HUES48 (cell line): ENCODE results near the gene MYBL2.
A peak's percentile ranks its signal among the peaks of the same experiment; 100 is the strongest.
"Not testable (repeated sequence)": the region's sequence is repeated elsewhere in the genome, so short reads cannot be mapped to it uniquely, and the experiment has no call there.

Source experiments
- H3K27ac ChIP-seq: one replicate; pipeline ENCODE4 v1.7.0; 2013; ENCODE audit warnings: low read depth, low read length, inconsistent platforms
- H3K27me3 ChIP-seq: 2 replicates; pipeline ENCODE4 v1.6.1; 2013; ENCODE audit warnings: mild to moderate bottlenecking, low read length; ENCODE audit not compliant: control insufficient read depth, insufficient read depth
- H3K36me3 ChIP-seq: 2 replicates; pipeline ENCODE4 v1.6.1; 2013; ENCODE audit warnings: low read length; ENCODE audit not compliant: control insufficient read depth, insufficient read depth
- H3K4me1 ChIP-seq: 2 replicates; pipeline ENCODE4 v1.6.1; 2013; ENCODE audit warnings: mild to moderate bottlenecking, low read length; ENCODE audit not compliant: control insufficient read depth, insufficient read depth
- H3K4me3 ChIP-seq: 2 replicates; pipeline ENCODE4 v1.5.1; 2013; ENCODE audit warnings: mild to moderate bottlenecking, low read depth, low read length
- H3K9ac ChIP-seq: 2 replicates; pipeline ENCODE4 v1.6.1; 2013; ENCODE audit warnings: mild to moderate bottlenecking, low read depth, low read length, moderate library complexity
- H3K9me3 ChIP-seq: 2 replicates; pipeline ENCODE4 v1.6.1; 2013; ENCODE audit warnings: low read length; ENCODE audit not compliant: control insufficient read depth, insufficient read depth

Gene MYBL2

DNA sequence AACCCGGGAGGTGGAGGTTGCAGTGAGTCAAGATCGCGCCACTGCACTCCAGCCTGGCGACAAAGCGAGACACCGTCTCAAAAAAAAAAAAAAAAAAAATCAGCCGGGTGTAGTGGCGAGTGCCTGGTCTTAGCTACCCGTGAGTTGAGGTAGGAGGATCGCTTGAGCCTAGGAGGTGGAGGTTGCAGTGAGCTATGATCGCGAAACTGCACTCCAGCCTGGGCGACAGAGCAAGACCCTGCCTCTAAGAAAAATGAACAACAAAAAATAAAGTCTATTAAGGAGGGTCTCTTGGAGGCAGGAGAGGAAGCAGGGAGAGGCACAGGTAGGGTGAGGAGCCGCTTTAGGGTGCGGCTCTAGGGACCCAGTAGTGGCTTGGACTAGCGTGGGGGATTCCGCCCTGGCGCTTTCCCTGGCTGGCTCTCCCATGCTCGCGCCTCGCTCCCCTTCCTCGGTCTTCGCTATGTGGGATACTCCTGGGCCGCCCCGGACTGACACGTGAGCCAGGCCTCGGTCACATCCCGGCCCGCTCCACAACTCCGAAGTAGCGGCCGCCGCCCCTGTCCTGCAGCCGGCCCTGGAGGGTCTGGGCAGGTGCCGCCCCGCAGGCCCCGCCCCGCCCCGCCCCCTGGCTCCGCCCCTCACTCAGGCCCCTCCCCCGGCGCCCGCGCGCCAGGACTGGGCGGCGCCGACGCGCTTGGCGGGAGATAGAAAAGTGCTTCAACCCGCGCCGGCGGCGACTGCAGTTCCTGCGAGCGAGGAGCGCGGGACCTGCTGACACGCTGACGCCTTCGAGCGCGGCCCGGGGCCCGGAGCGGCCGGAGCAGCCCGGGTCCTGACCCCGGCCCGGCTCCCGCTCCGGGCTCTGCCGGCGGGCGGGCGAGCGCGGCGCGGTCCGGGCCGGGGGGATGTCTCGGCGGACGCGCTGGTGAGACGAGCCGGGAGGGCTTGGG lies at the start of gene MYBL2:
Gene MYBL2, plus strand, starts transcription at position 739 of the 953 bp plus-strand sequence. Its CDS starts 170 bp downstream, at position 909.
- Histone ChIP-seq H3K9me3 (no peaks in the 10 kb centered on the region), H3K4me1 (no peaks in the 10 kb centered on the region), H3K27me3 (peaks cover 7% of the 10 kb centered on the region), H3K36me3 (peaks cover 14% of the 10 kb centered on the region), H3K27ac (peak within 1 kb of the TSS; percentile 64), H3K4me3 (peak within 1 kb of the TSS; percentile 81), H3K9ac (peak within 1 kb of the TSS; percentile 90)

DNA sequence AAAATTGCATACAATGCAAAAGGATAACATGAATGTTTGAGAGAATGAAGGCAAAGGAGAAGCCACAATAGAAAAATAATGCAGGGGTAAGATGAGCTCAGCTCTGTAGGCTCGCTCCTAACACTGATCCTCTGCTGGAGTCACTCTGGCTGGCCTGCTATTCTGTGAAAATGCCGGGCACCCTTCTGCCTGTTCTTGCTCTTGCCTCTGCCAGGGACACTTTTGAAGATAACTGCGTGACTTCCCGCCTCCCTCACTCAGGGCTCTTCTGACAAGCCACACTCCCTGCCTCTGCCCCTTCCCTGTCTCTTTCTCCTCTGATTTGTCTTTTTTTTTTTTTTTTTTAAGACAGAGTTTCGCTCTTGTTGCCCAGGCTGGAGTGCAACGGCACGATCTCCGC lies 35.3 kb upstream of the MYBL2 start:
- H3K27ac ChIP-seq = no peak overlapping the region
- H3K9ac ChIP-seq = no peak overlapping the region
- no peaks in the 10 kb centered on the region for H3K4me1 ChIP-seq
- no peaks in the 10 kb centered on the region for H3K27me3 ChIP-seq
- no peak overlapping the region for H3K4me3 ChIP-seq
- no peaks in the 10 kb centered on the region for H3K9me3 ChIP-seq
- peaks cover 54% of the 10 kb centered on the region for H3K36me3 ChIP-seq

DNA sequence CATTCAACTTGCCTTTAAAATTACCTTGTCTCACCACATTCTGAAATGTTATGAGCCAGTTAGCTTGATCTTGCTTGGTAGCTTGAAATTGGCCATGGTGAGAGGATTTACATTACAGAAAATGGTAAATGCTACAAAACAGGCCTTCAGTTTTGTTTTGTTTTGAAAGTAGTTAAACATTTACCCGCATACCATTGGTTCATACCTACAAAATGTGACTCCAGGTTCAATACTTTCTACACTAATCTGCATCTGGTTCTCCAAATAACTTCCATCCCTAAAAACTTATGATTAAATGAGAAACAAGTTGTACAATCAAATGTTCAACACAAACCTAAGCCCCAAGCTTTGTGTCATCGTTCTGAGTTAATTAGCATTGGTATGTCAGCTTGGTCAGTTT lies 30.5 kb upstream of the MYBL2 start:
- Histone ChIP-seq H3K36me3 (peaks cover 57% of the 10 kb centered on the region), H3K9me3 (no peaks in the 10 kb centered on the region), H3K4me1 (no peaks in the 10 kb centered on the region), H3K27me3 (no peaks in the 10 kb centered on the region), H3K4me3 (no peak overlapping the region), H3K9ac (no peak overlapping the region), H3K27ac (no peak overlapping the region)

DNA sequence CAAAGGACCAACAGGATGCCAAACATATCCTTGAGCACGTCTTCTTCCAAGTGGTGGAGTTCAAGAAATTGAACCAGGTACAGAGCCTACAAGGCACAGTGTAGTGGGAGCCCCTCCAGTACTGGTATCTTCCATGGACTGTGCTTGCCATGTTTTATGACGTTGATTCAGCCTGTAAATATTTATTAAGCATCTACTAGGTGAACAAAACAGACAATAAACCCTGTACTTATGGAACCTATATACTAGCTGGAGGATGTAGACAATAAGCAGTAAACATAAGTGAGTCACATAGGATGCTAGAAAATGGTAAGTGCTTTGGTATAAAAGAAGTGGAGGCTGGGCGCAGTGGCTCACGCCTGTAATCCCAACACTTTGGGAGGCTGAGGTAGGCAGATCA lies 24.4 kb upstream of the MYBL2 start:
- no peak overlapping the region for H3K4me3 ChIP-seq
- H3K4me1 ChIP-seq = no peaks in the 10 kb centered on the region
- peaks cover 43% of the 10 kb centered on the region for H3K36me3 ChIP-seq
- no peak overlapping the region for H3K27ac ChIP-seq
- H3K9ac ChIP-seq = no peak overlapping the region
- H3K9me3 ChIP-seq = no peaks in the 10 kb centered on the region
- H3K27me3 ChIP-seq = no peaks in the 10 kb centered on the region

DNA sequence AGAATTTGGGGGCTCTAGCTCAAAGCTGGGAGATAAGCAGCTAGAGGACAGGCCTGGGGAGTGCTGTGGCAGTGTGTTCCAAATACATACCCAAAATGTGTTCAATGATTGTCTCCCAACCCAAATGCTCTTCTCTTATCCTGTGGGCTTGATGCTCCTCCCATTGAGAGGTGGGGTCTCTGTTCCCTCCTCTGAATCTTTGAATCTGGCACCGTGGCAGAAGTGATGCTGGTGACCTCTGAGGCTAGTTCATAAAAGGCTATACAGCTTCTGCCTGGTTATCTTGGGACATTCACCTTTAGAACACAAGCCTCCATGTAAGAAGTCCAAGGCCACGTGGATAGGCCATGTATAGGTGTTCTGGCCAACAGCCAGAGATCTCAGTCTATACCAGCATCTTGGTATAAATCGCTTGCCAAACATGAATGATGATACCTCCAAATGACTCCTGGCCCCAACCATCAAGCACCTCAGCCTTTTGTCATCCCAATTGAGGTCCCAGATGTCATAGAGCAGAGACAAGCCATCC lies 15.9 kb upstream of the MYBL2 start:
- Histone ChIP-seq H3K9ac (no peak overlapping the region), H3K4me3 (no peak overlapping the region), H3K4me1 (no peaks in the 10 kb centered on the region), H3K36me3 (peaks cover 11% of the 10 kb centered on the region), H3K27me3 (no peaks in the 10 kb centered on the region), H3K27ac (no peak overlapping the region), H3K9me3 (no peaks in the 10 kb centered on the region)

DNA sequence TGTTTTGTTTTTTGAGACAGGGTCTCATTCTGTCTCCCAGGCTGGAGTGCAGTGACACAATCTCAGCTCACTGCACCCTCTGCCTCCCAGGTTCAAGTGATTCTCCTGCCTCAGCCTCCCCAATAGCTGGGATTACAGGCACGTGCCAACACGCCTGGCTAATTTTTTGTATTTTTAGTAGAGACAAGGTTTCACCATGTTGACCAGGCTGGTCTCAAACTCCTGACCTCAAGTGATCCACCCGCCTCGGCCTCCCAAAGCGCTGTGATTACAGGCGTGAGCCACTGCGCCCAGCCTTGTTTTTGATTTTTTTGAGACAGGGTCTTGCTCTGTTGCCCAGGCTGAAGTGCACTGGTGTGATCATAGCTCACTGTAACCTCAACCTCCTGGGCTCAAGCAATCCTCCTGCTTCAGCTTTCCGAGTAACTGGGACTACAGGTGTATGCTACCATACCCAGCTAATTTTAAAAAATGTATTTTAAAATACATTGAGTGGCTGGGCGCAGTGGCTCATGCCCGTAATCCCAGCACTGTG lies 15.2 kb upstream of the MYBL2 start:
- H3K4me1 ChIP-seq = not testable (repeated sequence)

DNA sequence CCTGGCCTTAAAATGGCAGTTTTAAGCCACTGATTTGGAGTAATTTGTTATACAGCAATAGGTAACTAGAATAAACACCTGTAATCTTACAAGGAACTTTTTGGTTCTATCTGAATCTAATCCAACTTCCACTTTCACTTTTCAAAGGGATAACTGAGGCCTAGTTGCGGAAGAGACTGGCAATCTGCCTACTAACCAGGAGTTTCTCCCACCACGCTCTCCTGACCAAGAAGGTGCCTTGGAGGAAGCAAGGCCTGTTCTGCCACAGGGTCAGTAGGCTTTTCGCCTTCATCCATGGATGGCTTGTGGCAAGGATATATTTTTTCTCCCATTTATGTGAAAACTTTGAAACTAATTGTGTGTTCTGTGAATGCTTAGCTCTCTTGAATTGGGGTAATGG lies 12.9 kb upstream of the MYBL2 start:
- no peak overlapping the region for H3K27ac ChIP-seq
- H3K4me1 ChIP-seq = 0 out of 2 replicates have a peak, but pooled peaks cover 4% of the 10 kb centered on the region
- H3K36me3 ChIP-seq = no peaks in the 10 kb centered on the region
- no peak overlapping the region for H3K4me3 ChIP-seq
- H3K9me3 ChIP-seq = no peaks in the 10 kb centered on the region
- no peak overlapping the region for H3K9ac ChIP-seq
- H3K27me3 ChIP-seq = no peaks in the 10 kb centered on the region

More for the DNA sequence above, 15.2 kb upstream of the MYBL2 start:
- not testable (repeated sequence) for H3K9ac ChIP-seq, H3K9me3 ChIP-seq, H3K27me3 ChIP-seq, H3K36me3 ChIP-seq, H3K4me3 ChIP-seq, H3K27ac ChIP-seq

DNA sequence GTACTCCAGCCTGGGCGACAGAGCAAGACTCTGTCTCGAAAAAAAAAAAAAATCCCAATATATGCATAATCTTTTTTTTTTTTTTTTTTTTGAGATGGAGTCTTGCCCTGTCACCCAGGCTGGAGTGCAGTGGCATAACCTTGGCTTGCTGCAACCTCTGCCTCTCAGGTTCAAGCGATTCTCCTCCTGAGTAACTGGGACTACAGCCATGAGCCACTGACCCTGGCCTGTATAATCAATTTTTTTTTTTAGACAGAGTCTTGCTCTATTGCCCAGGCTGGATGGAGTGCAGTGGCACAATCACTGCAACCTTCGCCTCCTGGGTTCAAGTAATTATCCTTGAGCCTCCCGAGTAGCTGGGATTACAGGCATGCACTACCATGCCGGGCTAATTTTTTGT lies 11.7 kb upstream of the MYBL2 start:
- not testable (repeated sequence) for H3K27me3 ChIP-seq, H3K27ac ChIP-seq, H3K4me3 ChIP-seq, H3K9me3 ChIP-seq, H3K36me3 ChIP-seq, H3K9ac ChIP-seq, H3K4me1 ChIP-seq

DNA sequence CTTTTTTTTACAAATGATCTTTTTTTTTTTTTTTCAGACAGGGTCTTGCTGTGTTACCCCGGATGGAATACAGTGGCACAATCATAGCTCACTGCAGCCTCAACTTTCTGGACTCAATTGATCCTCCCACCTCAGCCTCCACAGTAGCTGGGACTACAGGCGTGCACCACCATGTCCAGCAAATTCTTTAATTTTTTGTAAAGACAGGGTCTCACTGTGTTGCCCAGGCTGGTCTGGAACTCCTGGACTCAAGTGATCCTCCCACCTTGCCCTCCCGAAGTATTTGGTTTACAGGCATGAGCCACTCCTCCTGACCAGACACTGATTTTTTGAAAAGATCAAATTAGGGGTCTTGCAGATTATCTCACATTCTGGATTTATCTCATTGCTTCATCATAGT lies 11.0 kb upstream of the MYBL2 start:
- Histone ChIP-seq H3K4me1 (0 out of 2 replicates have a peak, but pooled peaks cover 4% of the 10 kb centered on the region), H3K27me3 (no peaks in the 10 kb centered on the region), H3K9ac (no peak overlapping the region), H3K27ac (no peak overlapping the region), H3K9me3 (no peaks in the 10 kb centered on the region), H3K4me3 (no peak overlapping the region), H3K36me3 (no peaks in the 10 kb centered on the region)

DNA sequence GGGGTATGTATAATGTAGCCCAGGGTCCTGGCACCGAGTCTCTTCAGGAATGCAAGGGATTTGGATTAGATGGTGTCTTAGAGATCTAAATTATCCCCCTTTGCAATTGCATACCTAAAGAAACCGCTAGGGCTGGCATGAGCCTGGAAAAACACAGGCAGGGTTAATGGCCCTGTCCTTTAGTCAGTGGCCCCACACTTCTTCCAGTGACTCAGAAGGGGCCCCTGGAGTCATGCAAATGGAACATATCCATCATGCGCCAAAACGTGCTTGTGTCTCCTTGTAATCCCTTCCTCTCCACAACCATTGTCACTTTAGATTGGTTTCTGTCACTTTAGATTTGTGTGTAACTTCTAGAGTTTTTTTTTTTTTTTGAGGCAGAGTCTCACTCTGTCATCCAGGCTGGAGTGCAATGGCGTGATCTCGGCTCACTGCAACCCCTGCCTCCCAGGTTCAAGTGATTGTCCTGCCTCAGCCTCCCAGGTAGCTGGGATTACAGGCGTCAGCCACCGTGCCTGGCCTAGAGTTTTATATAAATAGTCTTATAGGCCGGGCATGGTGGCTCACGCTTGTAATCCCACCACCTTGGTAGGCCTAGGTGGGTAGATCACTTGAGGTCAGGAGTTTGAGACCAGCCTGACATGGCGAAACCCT lies 8.7 kb upstream of the MYBL2 start:
- Histone ChIP-seq H3K27me3 (no peaks in the 10 kb centered on the region), H3K4me3 (peak overlapping the region; percentile 90), H3K36me3 (no peaks in the 10 kb centered on the region), H3K9ac (peak overlapping the region; percentile 86; the same call in 1 of the 2 replicates), H3K4me1 (0 out of 2 replicates have a peak, but pooled peaks cover 4% of the 10 kb centered on the region), H3K27ac (peak overlapping the region; percentile 83), H3K9me3 (no peaks in the 10 kb centered on the region)
